Astrocyte of the cerebellum (primary cell): Measurements from ENCODE around the gene CLIC3.

ENCODE experiments used
- DNase-seq: peaks from one replicate; pipeline ENCODE4 v3.0.0-alpha.2; 2011; ENCODE audit warnings: low read depth
- H3K4me3 ChIP-seq: 2 replicates; pipeline ENCODE4 v1.5.1; 2011; ENCODE audit warnings: mild to moderate bottlenecking, low read depth, low read length, moderate library complexity
- CTCF ChIP-seq: IDR thresholded peaks from 2 replicates; pipeline ENCODE4 v1.5.1; 2012; ENCODE audit warnings: low read length, low read depth, moderate library complexity, mild to moderate bottlenecking; ENCODE audit errors: missing control alignments
- in situ Hi-C: cut with HindIII; loops from 2 replicates; pipeline ENCODE4 v1.10.0; 2017; ENCODE audit warnings: low sequenced_read_pairs

The CLIC3 gene

GRCh38 chr9:136996361-136997292, at the start of gene CLIC3:
TSS of gene CLIC3 (minus strand) at chr9:136996568. CDS start at chr9:136996543, 25 bp downstream.
- in situ Hi-C loops = no loop called here
- TF ChIP-seq CTCF = no peak
- DNase-seq = no peak
- H3K4me3 ChIP-seq = no peak within 1 kb of the TSS

- in situ Hi-C loops = loop anchor here (25.0 kb wide), 1 partner anchor 258 kb away; the partner anchor contains the start of genes CCDC183 and TMEM141
- TF ChIP-seq CTCF = no peak
- DNase-seq = no peak
- H3K4me3 ChIP-seq = peak overlapping the region; percentile 52
Measured at GRCh38 chr9:137045294-137046087, 49.1 kb upstream of the CLIC3 start.

- H3K4me3 ChIP-seq = peak overlapping the region; percentile 52
- TF ChIP-seq CTCF = no peak
- in situ Hi-C loops = loop anchor here (25.0 kb wide), 1 partner anchor 257 kb away; the partner anchor contains the start of genes CCDC183 and TMEM141
- DNase-seq = no peak
Measured at GRCh38 chr9:137044502-137045177, 48.3 kb upstream of the CLIC3 start.

GRCh38 chr9:137044037-137044436, 47.7 kb upstream of the CLIC3 start:
- DNase-seq = no peak
- H3K4me3 ChIP-seq = no peak overlapping the region
- in situ Hi-C loops = loop anchor here (25.0 kb wide), 1 partner anchor 257 kb away; the partner anchor contains the start of genes CCDC183 and TMEM141
- TF ChIP-seq CTCF = no peak

- no peak overlapping the region for H3K4me3 ChIP-seq
- TF ChIP-seq CTCF = no peak
- no peak for DNase-seq
- in situ Hi-C loops = loop anchor here (25.0 kb wide), 1 partner anchor 256 kb away; the partner anchor contains the start of genes CCDC183 and TMEM141
Measured at GRCh38 chr9:137042751-137043727, 46.7 kb upstream of the CLIC3 start.
